Motor neuron (in vitro differentiated cells): ENCODE results near the gene IQGAP2. TPM values are rescaled to one million over a fixed set of nuclear protein-coding genes. Genes with fewer than 3 reads are reported as not detected.
"Not testable (repeated sequence)": the region's sequence is repeated elsewhere in the genome, so short reads cannot be mapped to it uniquely, and the experiment has no call there.

ENCODE experiments used
- ATAC-seq, 8 experiments: fragments of 200-7000 bp; cut with Tn5 transposase; replicated peaks in 6 of 8; 2 replicates each; pipeline ENCODE4 v1.8.0; 2021; ENCODE audit warnings: mild to moderate bottlenecking in 8 of 8, moderate library complexity in 8 of 8
- H3K27ac ChIP-seq, 2 donors: fragments of 250-450 bp; sonication (Bioruptor Pico); 2 replicates each; pipeline ENCODE4 v1.9.0; 2021; ENCODE audit warnings: antibody characterized with exemption in 2 of 2, mild to moderate bottlenecking in 2 of 2, moderate library complexity in 1 of 2
- H3K4me1 ChIP-seq, 2 donors: fragments of 250-450 bp; sonication (Bioruptor Pico); replicated peaks in 1 of 2; 2 replicates each; pipeline ENCODE4 v1.6.1; 2021; ENCODE audit warnings: antibody characterized with exemption in 2 of 2, mild to moderate bottlenecking in 2 of 2, moderate library complexity in 1 of 2
- H3K4me3 ChIP-seq, 5 donors: fragments of 250-450 bp; sonication (Bioruptor Pico); 2 replicates each; pipeline ENCODE4 v1.9.0; 2021; ENCODE audit warnings: antibody characterized with exemption in 5 of 5, mild to moderate bottlenecking in 5 of 5, moderate library complexity in 4 of 5
- WGBS, 10 experiments: fragments of 450-650 bp; shearing (Covaris generic); methylation state at CpG; one replicate each; pipeline ENCODE4 v1.0.0; 2022; 5-methylcytosine and 5-hydroxymethylcytosine counted together
- in situ Hi-C, 9 experiments: fragments of 400-800 bp; cut with MboI; loops; one replicate each; pipeline ENCODE4 v1.15.0; 2021; ENCODE audit warnings: low sequenced_read_pairs in 9 of 9, low pct_unique_long_range_greater_than_20kb in 2 of 9; ENCODE audit not compliant: unreplicated experiment in 9 of 9
- total RNA-seq, 8 experiments: library from RNA; unstranded; fragments of 300-600 nt; gene quantifications; 2 replicates each; pipeline versions ENCODE4 v1.2.3 to v1.2.4, GENCODE V29; 2022

IQGAP2 gene
- total RNA-seq, 8 experiments from 2014 or later, result 6.3 to 74.8 (median 14.2) TPM

DNA sequence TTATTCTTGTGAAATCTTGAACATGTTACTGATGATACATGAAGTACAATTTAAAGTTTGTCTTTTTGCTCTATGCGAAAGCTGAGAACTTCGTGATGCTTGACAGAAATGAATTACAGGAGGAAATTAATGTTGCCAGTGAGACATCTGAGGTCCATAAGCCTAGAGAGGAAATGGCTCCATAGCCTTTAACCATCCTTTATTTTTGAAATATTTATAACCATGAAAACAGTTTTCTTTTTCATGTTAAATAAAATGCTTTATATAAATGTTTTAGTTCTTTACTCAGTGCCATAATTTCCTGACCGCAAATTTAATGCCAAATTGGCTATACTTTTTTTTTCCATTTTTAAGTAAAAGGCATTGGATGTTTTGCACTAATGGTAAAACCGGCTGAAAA, 191.0 kb downstream of the IQGAP2 start:
- ATAC-seq, result no peak
- 30 to 100% (median 78%) methylated on average over 3 to 4 of the region's 4 CpGs for WGBS, 10 experiments
- in situ Hi-C loops, result loop anchor here in 2 of 9 experiments (10.0 to 25.0 kb wide), 2 partner anchors 51 to 857 kb away; no protein-coding TSS in a partner anchor
- Histone ChIP-seq H3K4me1 (peaks cover 0 to 7% of the 10 kb centered on the region in 2 donors), H3K4me3 (no peak overlapping the region), H3K27ac (no peak overlapping the region)

DNA sequence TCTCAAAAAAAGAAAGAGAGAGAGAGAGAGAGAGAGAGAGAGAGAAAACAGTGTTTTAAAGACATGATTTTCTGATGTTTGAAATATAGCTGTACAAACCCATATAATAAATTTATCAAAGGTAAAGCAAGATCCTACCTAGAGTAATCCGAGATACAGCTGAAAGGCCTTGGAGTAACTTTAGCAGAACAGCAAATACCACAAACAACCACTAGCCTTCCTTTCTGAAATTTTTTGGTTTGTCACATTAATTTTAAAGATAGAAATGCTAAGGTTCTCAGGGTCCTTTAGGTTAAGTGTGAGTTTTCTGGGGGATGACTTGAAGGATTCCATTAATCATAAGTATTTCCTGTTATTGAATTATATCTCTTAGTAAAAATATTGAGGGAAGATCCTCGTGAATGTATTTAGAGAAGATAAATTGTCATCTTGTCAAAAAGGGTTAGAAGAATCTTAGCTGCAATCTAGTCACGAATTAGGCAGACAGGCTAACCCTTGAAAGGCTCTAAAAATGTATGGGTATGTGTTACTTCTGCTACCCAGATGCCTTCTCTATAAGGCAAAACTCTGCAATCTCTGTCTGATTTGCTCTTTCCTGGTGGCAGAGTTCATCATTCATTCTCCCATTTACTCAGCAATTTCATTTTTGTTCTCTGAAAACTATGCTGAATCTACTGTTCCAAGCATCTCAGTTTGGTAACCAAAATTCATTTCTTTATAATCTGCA, 192.8 kb downstream of the IQGAP2 start:
- Histone ChIP-seq H3K27ac (no peak overlapping the region), H3K4me3 (no peak overlapping the region), H3K4me1 (peaks cover 0 to 7% of the 10 kb centered on the region in 2 donors)
- in situ Hi-C loops, result loop anchor here in 2 of 9 experiments (10.0 to 25.0 kb wide), 2 partner anchors 49 to 859 kb away; no protein-coding TSS in a partner anchor
- ATAC-seq, result no peak
- WGBS, 10 experiments, result 25 to 100% (median 82%) methylated on average over 1 to 3 of the region's 3 CpGs

DNA sequence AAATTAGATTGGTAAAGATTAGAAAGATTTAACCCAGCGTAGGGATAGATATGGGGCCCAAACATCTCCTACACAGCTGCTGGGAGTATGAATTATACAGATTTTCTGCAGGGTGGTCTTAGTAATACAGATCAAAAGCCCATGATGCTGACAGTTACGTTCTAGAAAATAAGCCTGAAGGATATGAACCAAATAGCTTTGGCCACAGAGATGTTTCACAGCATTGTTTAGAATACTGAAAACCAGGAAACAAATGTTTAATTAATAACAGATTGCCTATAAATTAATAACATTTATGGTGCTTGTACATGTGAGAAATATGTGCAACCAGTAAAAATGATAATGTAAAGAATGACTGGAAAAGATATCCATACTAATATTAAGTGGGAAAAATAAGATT, 195.4 kb downstream of the IQGAP2 start:
- 59 to 100% (median 89%) methylated on average over 1 to 2 of the region's 2 CpGs; no CpG with 5 or more reads in 1 of the 10 experiments for WGBS, 10 experiments
- ATAC-seq, result no peak
- no peak overlapping the region for H3K4me3 ChIP-seq
- in situ Hi-C loops, result loop anchor here in 2 of 9 experiments (10.0 to 25.0 kb wide), 2 partner anchors 46 to 861 kb away; no protein-coding TSS in a partner anchor
- H3K27ac ChIP-seq, result no peak overlapping the region
- no peaks in the 10 kb centered on the region for H3K4me1 ChIP-seq

DNA sequence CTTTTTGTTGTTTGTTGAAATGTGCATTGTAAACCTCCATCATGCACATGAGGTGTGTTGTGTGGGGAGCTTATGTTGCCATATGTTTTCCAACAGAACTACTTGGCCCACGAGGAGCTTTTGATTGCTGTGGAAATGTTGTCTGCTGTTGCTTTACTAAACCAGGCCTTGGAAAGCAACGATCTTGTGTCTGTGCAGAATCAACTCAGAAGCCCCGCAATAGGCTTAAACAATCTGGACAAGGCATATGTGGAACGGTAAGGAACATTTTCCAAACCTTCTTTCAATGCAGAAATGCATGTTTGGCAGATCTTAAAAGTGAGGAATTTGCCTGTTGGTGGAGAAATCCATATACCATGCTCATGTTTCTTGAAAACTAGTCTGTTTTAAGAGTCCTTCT, 197.6 kb downstream of the IQGAP2 start:
- in situ Hi-C loops, result loop anchor here in 2 of 9 experiments (25.0 kb wide), 2 partner anchors 162 to 187 kb away; no protein-coding TSS in a partner anchor
- no peaks in the 10 kb centered on the region for H3K4me1 ChIP-seq
- no peak overlapping the region for H3K4me3 ChIP-seq
- 33 to 100% (median 75%) methylated on average over 1 to 4 of the region's 4 CpGs; no CpG with 5 or more reads in 1 of the 10 experiments for WGBS, 10 experiments
- no peak overlapping the region for H3K27ac ChIP-seq
- ATAC-seq, result no peak

DNA sequence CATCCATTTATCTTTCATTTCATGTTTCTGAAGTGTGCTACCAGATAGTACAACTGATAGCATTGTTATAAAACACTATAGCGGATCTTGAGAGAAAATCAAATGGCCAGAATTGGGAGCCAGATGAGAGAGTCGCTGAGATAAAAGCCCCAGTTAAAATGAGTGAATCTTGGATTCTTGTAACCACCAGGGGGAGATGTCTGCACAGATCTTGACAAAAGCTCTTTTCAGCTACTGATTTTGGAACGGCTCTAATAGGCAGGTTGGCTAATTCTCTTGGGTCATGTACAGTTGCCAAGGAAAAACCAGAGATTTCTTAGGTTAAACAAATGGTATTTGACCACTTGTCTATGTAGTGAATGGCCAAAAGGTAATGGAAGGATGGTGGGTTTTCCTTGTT, 198.4 kb downstream of the IQGAP2 start:
- WGBS, 10 experiments, result 0 to 78% (median 44%) methylated on average over 1 to 3 of the region's 3 CpGs
- in situ Hi-C loops, result loop anchor here in 2 of 9 experiments (25.0 kb wide), 2 partner anchors 161 to 186 kb away; no protein-coding TSS in a partner anchor
- ATAC-seq, result peak in 5 of 8 experiments; percentile 50 to 72 (median 61)

DNA sequence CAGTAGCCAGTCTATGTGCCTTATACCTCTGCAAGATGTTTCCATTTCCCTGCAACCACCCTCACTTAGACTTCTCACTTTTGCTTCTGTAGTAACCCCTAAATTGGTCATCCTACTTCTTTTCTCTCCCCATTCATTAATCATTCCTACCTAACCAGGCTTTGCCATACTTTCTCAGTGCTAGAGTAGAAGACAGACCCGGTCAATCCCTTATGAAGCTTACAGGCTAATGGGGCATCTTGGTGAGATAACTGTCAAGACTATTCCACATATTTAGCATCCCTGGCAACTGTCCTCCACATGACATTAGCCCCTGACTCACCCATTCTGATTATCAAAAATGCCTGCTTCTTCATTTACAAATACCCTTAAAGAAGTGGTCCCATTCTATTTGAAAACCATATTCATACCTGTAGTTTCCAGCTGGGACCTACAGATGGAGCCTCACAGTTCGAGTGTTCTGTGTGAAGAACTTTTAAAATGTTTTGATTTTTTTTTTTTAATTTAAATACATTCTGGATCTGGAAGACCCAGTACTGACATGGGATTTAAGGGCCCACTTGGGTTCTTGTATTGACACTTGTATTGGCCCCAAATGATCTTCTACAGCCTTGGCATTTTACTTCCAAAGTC, 199.1 kb downstream of the IQGAP2 start:
- Histone ChIP-seq H3K27ac (no peak overlapping the region), H3K4me3 (no peak overlapping the region), H3K4me1 (no peaks in the 10 kb centered on the region)
- no peak for ATAC-seq
- 0 to 100% (median 83%) methylated on average over 1 to 2 of the region's 2 CpGs; no CpG with 5 or more reads in 1 of the 10 experiments for WGBS, 10 experiments
- in situ Hi-C loops, result loop anchor here in 2 of 9 experiments (25.0 kb wide), 2 partner anchors 160 to 185 kb away; no protein-coding TSS in a partner anchor

More for the DNA sequence above, 198.4 kb downstream of the IQGAP2 start:
- Histone ChIP-seq H3K27ac (no peak overlapping the region), H3K4me3 (no peak overlapping the region), H3K4me1 (no peaks in the 10 kb centered on the region)

DNA sequence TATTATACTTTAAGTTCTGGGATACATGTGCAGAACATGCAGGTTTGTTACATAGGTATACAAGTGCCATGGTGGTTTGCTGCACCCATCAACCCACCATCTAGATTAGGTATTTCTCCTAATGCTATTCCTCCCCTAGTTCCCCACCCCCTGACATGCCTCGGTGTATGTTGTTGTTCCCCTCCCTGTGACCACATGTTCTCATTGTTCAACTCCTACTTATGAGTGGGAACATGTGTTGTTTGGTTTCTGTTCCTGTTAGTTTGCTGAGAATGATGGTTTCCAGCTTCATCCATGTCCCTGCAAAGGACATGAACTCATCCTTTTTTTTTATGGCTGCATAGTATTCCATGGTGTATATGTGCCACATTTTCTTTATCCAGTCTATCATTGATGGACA, 200.9 kb downstream of the IQGAP2 start:
- 0 to 60% methylated on average over 1 of the region's 1 CpG; no CpG with 5 or more reads in 8 of the 10 experiments for WGBS, 10 experiments
- in situ Hi-C loops, result loop anchor here in 2 of 9 experiments (25.0 kb wide), 2 partner anchors 158 to 183 kb away; no protein-coding TSS in a partner anchor
- not testable (repeated sequence) for ATAC-seq, H3K27ac ChIP-seq, H3K4me3 ChIP-seq, H3K4me1 ChIP-seq

DNA sequence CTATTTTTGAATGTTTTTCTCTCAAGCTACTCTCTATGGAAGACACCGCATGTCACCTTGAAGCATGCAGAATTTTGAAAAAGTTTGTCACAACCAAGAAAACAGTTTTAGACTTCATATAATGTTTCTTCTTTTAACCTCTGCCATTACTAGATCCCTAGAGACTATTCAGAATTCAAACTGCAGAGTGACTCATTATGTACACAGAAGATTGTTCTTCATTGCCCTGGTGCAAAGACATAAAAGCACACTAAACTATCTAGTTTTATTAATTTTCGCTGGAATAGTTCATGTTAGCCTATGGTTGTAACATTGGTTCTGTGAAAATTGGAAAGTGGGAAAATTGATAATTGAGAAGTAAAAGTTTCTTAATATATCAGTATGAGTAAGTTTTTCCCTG, 201.8 kb downstream of the IQGAP2 start:
- in situ Hi-C loops, result loop anchor here in 2 of 9 experiments (25.0 kb wide), 2 partner anchors 157 to 182 kb away; no protein-coding TSS in a partner anchor
- no peak overlapping the region for H3K27ac ChIP-seq
- ATAC-seq, result peak in 3 of 8 experiments; percentile 36 to 61 (median 54)
- 0 to 88% (median 56%) methylated on average over 1 to 2 of the region's 2 CpGs for WGBS, 10 experiments
- no peak overlapping the region for H3K4me3 ChIP-seq
- H3K4me1 ChIP-seq, result peaks cover 0 to 9% of the 10 kb centered on the region in 2 donors

DNA sequence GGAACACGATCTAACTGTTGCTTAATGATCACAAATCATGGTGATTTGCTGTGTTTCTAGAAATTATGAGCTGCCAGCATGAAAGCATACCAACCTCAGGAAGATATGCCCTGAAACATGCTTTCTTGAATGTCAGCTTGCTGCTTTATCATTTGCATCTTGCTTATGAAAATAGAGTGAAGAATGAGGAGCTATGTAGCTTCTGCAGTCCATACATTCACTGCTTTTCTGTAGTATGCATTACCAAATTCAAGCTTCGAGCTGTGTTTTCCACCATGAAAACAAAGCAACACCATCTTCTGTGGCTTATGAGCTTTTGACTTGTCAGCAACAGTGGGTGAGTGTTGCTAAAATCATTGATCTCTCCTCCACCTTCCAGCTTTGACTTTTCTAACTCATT, 203.6 kb downstream of the IQGAP2 start:
- Histone ChIP-seq H3K27ac (no peak overlapping the region), H3K4me3 (no peak overlapping the region)
- in situ Hi-C loops, result loop anchor here in 2 of 9 experiments (25.0 kb wide), 2 partner anchors 156 to 181 kb away; no protein-coding TSS in a partner anchor

DNA sequence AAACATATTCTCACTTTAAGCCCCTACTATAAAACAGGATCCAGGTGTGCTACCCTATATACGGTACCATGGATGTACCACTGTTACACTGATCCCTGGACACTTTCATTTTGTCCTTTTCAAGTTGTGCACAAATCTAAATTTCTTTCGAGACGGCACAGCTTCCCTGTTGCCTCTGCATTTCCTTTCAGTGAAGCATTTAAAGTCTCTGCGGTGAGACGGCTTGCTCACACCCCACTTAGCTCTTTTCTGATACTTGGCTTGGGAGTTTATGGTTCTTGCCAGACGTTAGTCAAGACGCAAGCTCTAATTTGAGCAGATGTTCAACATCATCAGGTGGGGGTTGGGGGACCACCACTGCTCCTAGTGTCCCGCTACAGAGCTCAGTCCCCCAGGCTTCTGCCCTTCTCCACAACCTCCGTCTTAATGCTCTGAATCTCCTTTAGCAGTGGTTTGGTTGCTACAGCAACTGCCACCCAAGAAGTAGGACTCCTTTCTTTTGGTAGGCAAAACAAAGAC, 204.3 kb downstream of the IQGAP2 start:
- ATAC-seq, result peak in 4 of 8 experiments; percentile 35 to 53 (median 47)
- in situ Hi-C loops, result loop anchor here in 2 of 9 experiments (25.0 kb wide), 2 partner anchors 155 to 180 kb away; no protein-coding TSS in a partner anchor
- H3K4me1 ChIP-seq, result peaks cover 0 to 9% of the 10 kb centered on the region in 2 donors
- no peak overlapping the region for H3K27ac ChIP-seq
- no peak overlapping the region for H3K4me3 ChIP-seq
- 3 to 37% (median 20%) methylated on average over 2 to 9 of the region's 9 CpGs; no CpG with 5 or more reads in 3 of the 10 experiments for WGBS, 10 experiments

More for the DNA sequence above, 203.6 kb downstream of the IQGAP2 start:
- WGBS, 10 experiments, result 0 to 80% (median 41%) methylated on average over 1 to 2 of the region's 2 CpGs; no CpG with 5 or more reads in 2 of the 10 experiments
- peaks cover 0 to 9% of the 10 kb centered on the region in 2 donors for H3K4me1 ChIP-seq
- ATAC-seq, result no peak

DNA sequence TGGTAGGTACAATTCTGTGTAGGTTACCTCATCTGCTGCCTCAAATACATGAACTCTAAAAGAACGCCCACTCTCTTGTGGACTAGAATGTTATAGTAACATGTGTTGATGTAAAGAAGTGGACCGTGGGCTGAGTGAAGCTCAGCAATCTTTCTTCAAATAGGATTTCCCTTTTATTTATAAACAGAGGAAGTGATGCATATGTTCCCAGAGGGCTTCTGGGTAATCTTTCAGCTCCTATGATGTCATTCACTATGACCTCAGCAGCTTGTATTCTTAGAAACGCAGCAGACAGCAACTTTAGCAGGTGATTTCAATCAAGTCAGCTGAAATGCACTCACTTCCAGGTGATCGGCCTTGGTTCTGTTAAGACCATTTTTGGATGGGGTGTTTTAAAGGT, 205.7 kb downstream of the IQGAP2 start:
- peak in 5 of 8 experiments; percentile 78 to 93 (median 82) for ATAC-seq
- H3K27ac ChIP-seq, result no peak overlapping the region
- peak overlapping the region in 1 of 5 donors; percentile 19 for H3K4me3 ChIP-seq
- H3K4me1 ChIP-seq, result peaks cover 0 to 9% of the 10 kb centered on the region in 2 donors
- in situ Hi-C loops, result loop anchor here in 2 of 9 experiments (25.0 kb wide), 2 partner anchors 153 to 178 kb away; no protein-coding TSS in a partner anchor
- WGBS, 10 experiments, result 62 to 86% (median 80%) methylated on average over 1 to 4 of the region's 4 CpGs; no CpG with 5 or more reads in 2 of the 10 experiments

DNA sequence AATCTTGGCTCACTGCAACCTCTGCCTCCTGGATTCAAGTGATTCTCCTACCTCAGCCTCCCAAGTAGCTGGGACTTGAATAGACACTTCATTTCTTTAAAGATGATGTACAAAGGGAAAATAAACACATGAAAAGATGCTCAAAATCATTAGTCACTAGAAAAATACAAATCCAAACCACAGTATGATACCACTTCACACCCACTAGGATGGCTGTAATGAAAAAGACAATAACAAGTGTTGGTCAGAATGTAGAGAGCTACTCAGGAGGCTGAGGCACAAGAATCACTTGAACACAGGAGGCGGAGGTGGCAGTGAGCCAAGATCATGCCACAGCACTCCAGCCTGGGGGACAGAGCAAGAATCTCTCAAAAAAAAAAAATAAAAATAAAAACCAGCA, 207.1 kb downstream of the IQGAP2 start:
- no peak overlapping the region for H3K27ac ChIP-seq
- ATAC-seq, result no peak
- H3K4me1 ChIP-seq, result peaks cover 0 to 9% of the 10 kb centered on the region in 2 donors
- H3K4me3 ChIP-seq, result no peak overlapping the region
- in situ Hi-C loops, result loop anchor here in 2 of 9 experiments (25.0 kb wide), 2 partner anchors 152 to 177 kb away; no protein-coding TSS in a partner anchor
- WGBS, 10 experiments, result 38 to 100% (median 90%) methylated on average over 1 of the region's 1 CpG; no CpG with 5 or more reads in 4 of the 10 experiments
